ENCODE results near the gene GALNTL6. TPM values are rescaled to one million over a fixed set of nuclear protein-coding genes. Genes with fewer than 3 reads are reported as not detected.

The GALNTL6 gene
- total RNA-seq, 2 donors from 2014 or later: 0.71 TPM; not detected in 1

DNA sequence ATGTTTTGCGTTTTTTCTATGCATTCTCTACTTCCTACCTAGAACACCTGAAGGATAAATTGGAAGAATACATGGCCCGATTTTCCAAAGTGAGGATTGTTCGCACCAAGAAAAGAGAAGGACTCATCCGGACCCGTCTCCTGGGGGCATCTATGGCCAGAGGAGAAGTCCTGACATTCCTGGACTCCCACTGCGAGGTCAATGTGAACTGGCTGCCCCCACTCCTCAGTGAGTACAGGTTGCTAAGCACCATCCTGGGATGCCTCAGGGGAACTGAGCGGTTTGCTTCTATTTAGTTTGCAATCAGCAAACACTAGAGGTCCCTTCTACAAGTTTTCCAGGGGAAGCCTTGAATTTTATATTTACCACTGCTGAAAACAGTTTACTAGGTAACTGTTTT, 996.1 kb downstream of the GALNTL6 start:
- H3K4me3 ChIP-seq (ENCODE audit: low read length): no peak overlapping the region
- H3K36me3 ChIP-seq (ENCODE audit: control insufficient read depth, insufficient read depth, low read length): no peaks in the 10 kb centered on the region
- Mint-ChIP-seq H3K36me3 (ENCODE audit: low read depth) (no peaks in the 10 kb centered on the region), H3K9me3 (no peaks in the 10 kb centered on the region), H3K27me3 (ENCODE audit: insufficient read depth) (no peaks in the 10 kb centered on the region), H3K4me3 (no peak overlapping the region), H3K4me1 (peaks cover 25% of the 10 kb centered on the region), H3K27ac (peak overlapping the region; percentile 59)
- WGBS, 2 experiments (ENCODE audit: insufficient coverage in 1 of 2, insufficient read length in 1 of 2): 16 to 24% methylated on average over 7 of the region's 7 CpGs
- H3K9ac ChIP-seq (ENCODE audit: extremely low read depth, low read length, poor library complexity, severe bottlenecking): no peak overlapping the region
- H3K4me1 ChIP-seq (ENCODE audit: control insufficient read depth, insufficient read depth, low read length): no peaks in the 10 kb centered on the region
- peak; percentile 92 for DNase-seq
- H3K27me3 ChIP-seq (ENCODE audit: control insufficient read depth, insufficient read depth, low read length, poor library complexity, severe bottlenecking): no peaks in the 10 kb centered on the region
- TF ChIP-seq CTCF (conservative IDR thresholded peaks at IDR 0.05): peak; percentile 31
- no peak overlapping the region for H3K27ac ChIP-seq (ENCODE audit: low read depth, low read length)
- no peaks in the 10 kb centered on the region for H3K9me3 ChIP-seq (ENCODE audit: control insufficient read depth, low read length)

DNA sequence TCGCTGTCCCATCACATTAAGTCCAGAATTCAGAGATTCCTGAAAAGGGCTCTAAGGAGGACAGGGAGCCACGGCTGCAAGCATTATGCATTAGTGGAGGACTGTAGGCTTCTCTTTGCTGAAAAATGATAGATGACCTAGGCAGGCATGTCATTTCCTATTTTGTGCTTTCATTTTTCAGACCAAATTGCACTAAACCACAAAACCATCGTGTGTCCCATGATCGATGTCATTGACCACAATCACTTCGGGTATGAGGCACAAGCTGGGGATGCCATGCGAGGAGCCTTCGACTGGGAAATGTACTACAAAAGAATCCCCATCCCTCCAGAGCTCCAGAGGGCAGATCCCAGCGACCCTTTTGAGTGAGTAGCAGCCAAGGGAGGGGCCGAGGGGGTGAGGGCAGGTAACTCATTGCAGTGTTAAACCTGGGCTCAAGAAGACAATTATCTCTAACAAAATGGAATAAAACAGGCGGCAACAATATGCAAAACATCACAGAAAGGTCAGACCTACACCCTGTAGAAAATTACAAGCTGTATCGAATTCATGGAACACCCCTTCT, 1000.2 kb downstream of the GALNTL6 start:
- Mint-ChIP-seq H3K4me3 (no peak overlapping the region), H3K4me1 (peaks cover 34% of the 10 kb centered on the region), H3K27ac (no peak overlapping the region), H3K9me3 (no peaks in the 10 kb centered on the region), H3K36me3 (ENCODE audit: low read depth) (no peaks in the 10 kb centered on the region), H3K27me3 (ENCODE audit: insufficient read depth) (no peaks in the 10 kb centered on the region)
- no peak for TF ChIP-seq CTCF (conservative IDR thresholded peaks at IDR 0.05)
- DNase-seq: no peak
- H3K4me1 ChIP-seq (ENCODE audit: control insufficient read depth, insufficient read depth, low read length): peaks cover 3% of the 10 kb centered on the region
- H3K9me3 ChIP-seq (ENCODE audit: control insufficient read depth, low read length): no peaks in the 10 kb centered on the region
- H3K27me3 ChIP-seq (ENCODE audit: control insufficient read depth, insufficient read depth, low read length, poor library complexity, severe bottlenecking): no peaks in the 10 kb centered on the region
- no peaks in the 10 kb centered on the region for H3K36me3 ChIP-seq (ENCODE audit: control insufficient read depth, insufficient read depth, low read length)
- WGBS, 2 experiments (ENCODE audit: insufficient coverage in 1 of 2, insufficient read length in 1 of 2): 87 to 100% methylated on average over 4 to 11 of the region's 11 CpGs
- H3K9ac ChIP-seq (ENCODE audit: extremely low read depth, low read length, poor library complexity, severe bottlenecking): no peak overlapping the region
- H3K27ac ChIP-seq (ENCODE audit: low read depth, low read length): no peak overlapping the region
- H3K4me3 ChIP-seq (ENCODE audit: low read length): no peak overlapping the region

DNA sequence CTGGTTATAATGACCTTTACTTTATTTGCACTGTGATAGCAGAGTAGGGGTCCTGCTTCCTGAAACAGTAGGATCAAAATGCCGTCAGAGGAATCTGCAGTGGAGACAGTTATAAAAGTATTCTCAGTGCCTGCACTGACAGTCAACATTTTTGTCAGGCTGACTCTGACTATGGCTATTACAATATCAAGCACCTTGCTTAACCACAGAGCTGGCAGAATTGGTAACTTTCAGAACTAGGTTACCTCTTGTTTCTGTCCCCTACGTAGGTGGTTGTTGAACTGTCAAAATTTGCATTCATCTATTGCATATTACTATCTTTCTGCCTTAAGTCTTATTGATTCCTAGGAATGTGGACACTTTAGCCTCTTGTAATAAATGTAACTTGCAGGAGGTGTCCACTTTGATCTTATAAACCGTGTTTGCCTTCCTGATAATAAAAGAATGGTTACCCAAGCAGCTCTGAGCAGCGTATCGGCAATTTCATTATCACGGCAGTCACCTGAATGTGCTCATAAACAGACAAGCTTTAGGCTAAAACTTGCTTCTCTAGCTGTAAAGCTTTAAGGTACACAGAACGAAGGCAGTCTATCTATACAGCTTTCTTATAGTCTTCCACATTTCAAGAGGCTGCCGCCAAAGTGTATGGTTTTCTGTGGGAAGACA, 1002.4 kb downstream of the GALNTL6 start:
- Histone ChIP-seq H3K9ac (ENCODE audit: extremely low read depth, low read length, poor library complexity, severe bottlenecking) (no peak overlapping the region), H3K4me1 (ENCODE audit: control insufficient read depth, insufficient read depth, low read length) (peaks cover 3% of the 10 kb centered on the region), H3K27me3 (ENCODE audit: control insufficient read depth, insufficient read depth, low read length, poor library complexity, severe bottlenecking) (no peaks in the 10 kb centered on the region), H3K4me3 (ENCODE audit: low read length) (no peak overlapping the region), H3K27ac (ENCODE audit: low read depth, low read length) (no peak overlapping the region), H3K9me3 (ENCODE audit: control insufficient read depth, low read length) (no peaks in the 10 kb centered on the region), H3K36me3 (ENCODE audit: control insufficient read depth, insufficient read depth, low read length) (no peaks in the 10 kb centered on the region)
- Mint-ChIP-seq H3K4me3 (no peak overlapping the region), H3K27me3 (ENCODE audit: insufficient read depth) (no peaks in the 10 kb centered on the region), H3K36me3 (ENCODE audit: low read depth) (no peaks in the 10 kb centered on the region), H3K4me1 (peaks cover 17% of the 10 kb centered on the region), H3K27ac (no peak overlapping the region), H3K9me3 (no peaks in the 10 kb centered on the region)
- no peak for TF ChIP-seq CTCF (conservative IDR thresholded peaks at IDR 0.05)
- 91 to 97% methylated on average over 5 to 8 of the region's 8 CpGs for WGBS, 2 experiments (ENCODE audit: insufficient coverage in 1 of 2, insufficient read length in 1 of 2)
- no peak for DNase-seq

Data from endodermal cell (in vitro differentiated cells).